ENCODE data around the gene SRRM5.

DNA sequence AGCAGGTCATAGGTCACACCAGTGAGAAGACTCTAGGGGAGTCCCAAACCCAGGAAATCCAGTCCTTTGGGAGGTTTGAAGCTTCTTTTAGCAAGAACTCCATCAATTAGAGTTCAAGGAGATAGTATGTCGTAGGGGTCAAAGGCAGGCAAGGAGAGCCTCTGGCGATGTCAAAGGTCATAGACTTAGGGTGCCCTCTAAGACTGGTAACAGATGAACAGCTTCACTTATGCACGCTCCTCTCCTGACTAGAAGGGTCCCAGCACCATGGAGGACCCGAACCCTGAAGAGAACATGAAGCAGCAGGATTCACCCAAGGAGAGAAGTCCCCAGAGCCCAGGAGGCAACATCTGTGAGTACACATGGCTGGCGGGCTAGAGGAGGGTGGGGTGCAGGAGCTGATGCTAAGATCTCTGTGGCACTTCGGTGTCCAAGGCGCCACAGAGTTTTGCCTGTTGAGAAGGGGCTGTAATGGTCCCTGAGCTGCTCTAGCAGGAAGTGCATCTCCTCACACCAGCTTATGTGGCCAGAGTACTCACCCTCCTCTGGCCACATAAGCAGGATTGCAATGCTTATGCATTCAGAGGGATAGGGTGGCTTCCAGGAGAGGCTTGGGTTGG, 14.9 kb upstream of the SRRM5 start:
- TF ChIP-seq, protein P1, sequence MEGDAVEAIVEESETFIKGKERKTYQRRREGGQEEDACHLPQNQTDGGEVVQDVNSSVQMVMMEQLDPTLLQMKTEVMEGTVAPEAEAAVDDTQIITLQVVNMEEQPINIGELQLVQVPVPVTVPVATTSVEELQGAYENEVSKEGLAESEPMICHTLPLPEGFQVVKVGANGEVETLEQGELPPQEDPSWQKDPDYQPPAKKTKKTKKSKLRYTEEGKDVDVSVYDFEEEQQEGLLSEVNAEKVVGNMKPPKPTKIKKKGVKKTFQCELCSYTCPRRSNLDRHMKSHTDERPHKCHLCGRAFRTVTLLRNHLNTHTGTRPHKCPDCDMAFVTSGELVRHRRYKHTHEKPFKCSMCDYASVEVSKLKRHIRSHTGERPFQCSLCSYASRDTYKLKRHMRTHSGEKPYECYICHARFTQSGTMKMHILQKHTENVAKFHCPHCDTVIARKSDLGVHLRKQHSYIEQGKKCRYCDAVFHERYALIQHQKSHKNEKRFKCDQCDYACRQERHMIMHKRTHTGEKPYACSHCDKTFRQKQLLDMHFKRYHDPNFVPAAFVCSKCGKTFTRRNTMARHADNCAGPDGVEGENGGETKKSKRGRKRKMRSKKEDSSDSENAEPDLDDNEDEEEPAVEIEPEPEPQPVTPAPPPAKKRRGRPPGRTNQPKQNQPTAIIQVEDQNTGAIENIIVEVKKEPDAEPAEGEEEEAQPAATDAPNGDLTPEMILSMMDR (IDR thresholded peaks at IDR 0.05 in 8 of 11, conservative IDR thresholded peaks at IDR 0.05 in 3 of 11): no peak
- no peak for TF ChIP-seq POLR2A (IDR thresholded peaks at IDR 0.05)
- no peak for TF ChIP-seq POLR2AphosphoS5 (IDR thresholded peaks at IDR 0.05)
